Measurements from ENCODE around the gene TFR2.

TFR2 gene

GRCh38 chr7:100641463-100641859 lies at the start of gene TFR2:
TSS of gene TFR2 (minus strand) at chr7:100641552. CDS start at chr7:100641509, 43 bp downstream.
- DNase-seq, result no peak

- DNase-seq, result no peak
These were observed 48.1 kb upstream of the TFR2 start for GRCh38 chr7:100689230-100690135.

- DNase-seq, result no peak
These were observed 47.0 kb upstream of the TFR2 start for GRCh38 chr7:100688326-100688860.

GRCh38 chr7:100687751-100688300 lies 46.5 kb upstream of the TFR2 start:
- no peak for DNase-seq

- DNase-seq, result no peak
These were observed 45.9 kb upstream of the TFR2 start for GRCh38 chr7:100687261-100687660.

- no peak for DNase-seq
These were observed 45.5 kb upstream of the TFR2 start for GRCh38 chr7:100686822-100687211.

GRCh38 chr7:100686201-100686821 lies 45.0 kb upstream of the TFR2 start:
- DNase-seq, result no peak

- DNase-seq, result no peak
These were observed 44.3 kb upstream of the TFR2 start for GRCh38 chr7:100685631-100686145.

GRCh38 chr7:100685049-100685605 lies 43.8 kb upstream of the TFR2 start:
- DNase-seq, result no peak

- DNase-seq, result no peak
These were observed 43.2 kb upstream of the TFR2 start for GRCh38 chr7:100684534-100685042.

GRCh38 chr7:100683659-100684533 lies 42.5 kb upstream of the TFR2 start:
- no peak for DNase-seq

GRCh38 chr7:100682991-100683658 lies 41.8 kb upstream of the TFR2 start:
- DNase-seq, result no peak

- DNase-seq, result no peak
These were observed 40.9 kb upstream of the TFR2 start for GRCh38 chr7:100682228-100682741.

GRCh38 chr7:100681491-100682227 lies 40.3 kb upstream of the TFR2 start:
- no peak for DNase-seq

- no peak for DNase-seq
These were observed 39.4 kb upstream of the TFR2 start for GRCh38 chr7:100680576-100681271.

GRCh38 chr7:100679927-100680575 lies 38.7 kb upstream of the TFR2 start:
- DNase-seq, result no peak

GRCh38 chr7:100679129-100679926 lies 38.0 kb upstream of the TFR2 start:
- DNase-seq, result no peak

- no peak for DNase-seq
These were observed 37.1 kb upstream of the TFR2 start for GRCh38 chr7:100678291-100678984.

Data from RPMI8226 (cell line).